SKM-1 (cell line): ENCODE data around the gene SLC44A2.
"Not testable (repeated sequence)": the region's sequence is repeated elsewhere in the genome, so short reads cannot be mapped to it uniquely, and the experiment has no call there.

Experiments used
- DNase-seq: peaks from one replicate; lab custom pipeline; 2025; ENCODE audit not compliant: unreplicated experiment; lab: John Stamatoyannopoulos, UW

Gene SLC44A2

DNA sequence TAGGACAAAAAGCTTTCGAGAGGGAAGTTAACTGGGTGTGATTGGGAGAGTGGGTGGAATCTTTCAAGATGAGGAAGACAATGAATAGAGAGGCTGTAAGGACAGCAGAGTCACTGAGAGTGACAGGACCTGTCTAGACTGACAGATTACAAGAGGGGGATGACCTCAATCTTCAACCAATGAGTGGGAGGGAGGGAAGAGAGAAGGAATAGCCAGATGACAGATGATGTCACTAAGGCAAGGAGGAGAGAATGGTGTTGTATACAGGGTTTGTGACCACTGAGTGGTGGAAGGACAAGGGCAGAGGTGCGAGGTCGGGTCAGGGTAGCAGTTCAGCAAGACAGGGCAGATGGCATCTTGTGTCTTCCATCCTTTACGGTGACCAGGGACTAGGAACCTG lies 23.0 kb downstream of the SLC44A2 start:
- no peak for DNase-seq

DNA sequence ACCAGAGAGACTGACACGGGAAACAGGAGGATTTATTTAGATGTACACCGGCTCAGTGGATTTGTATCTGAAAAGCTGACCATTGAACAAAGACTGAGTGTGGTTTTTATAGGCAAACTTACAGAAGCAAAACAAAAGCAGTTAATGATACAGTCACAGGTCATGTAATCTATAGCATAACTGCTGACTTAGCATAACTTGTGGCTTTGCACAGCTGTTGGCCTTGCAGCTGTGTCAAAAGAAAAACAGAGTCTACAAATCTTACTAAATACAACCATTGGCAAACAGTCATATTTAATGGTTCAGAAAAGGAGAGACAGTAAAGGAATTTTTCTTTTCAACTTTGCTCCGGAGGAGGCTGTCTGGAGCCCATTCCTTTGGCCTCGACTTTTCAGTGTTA lies 26.5 kb downstream of the SLC44A2 start:
- DNase-seq, result no peak

GRCh38 chr19:10653482-10653731 lies 28.1 kb downstream of the SLC44A2 start:
- DNase-seq, result no peak

DNA sequence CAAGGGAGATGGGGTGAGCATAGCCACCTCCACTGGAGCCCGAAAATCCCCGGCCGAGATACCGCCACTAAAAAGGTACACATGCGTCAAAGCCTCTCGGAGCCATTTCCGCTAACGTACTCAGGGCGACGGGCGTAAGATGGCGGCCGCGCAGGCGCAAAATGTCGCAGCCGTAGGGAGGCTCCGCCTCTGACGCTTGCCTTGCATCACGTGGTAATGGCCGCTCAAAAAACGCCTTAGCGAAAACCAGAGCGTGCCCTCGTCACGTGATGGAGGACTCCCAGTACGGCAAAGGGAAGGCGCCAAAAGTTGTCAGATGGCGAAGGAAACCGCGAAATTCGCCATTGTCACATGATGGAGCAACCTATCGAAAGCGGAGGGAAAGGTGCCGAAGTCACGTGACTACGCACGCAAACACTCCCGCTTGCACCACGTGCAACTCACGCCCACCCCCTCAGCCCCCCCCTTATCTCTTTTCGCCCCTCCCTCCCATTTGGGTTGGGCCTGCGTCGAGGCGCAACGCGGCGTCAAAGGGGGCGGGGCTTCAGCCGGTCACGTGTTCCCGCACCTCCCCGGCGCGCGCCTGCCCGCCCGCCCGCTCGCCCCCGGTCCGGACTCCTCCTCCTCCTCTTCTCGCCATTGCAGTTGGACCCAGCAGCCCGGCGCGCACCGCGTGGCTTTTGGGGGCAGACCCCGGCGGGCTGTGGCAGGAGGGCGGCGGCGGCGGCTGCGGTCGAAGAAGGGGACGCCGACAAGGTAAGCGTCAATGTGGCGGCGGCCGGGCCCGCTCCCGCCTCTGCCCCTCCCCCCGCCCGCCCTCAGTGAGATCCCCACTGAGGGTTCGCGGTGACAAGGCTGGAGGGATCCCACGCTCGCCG lies 28.6 kb downstream of the SLC44A2 start, which contains the start of gene ILF3:
Gene ILF3, plus strand, starts transcription at position 615 of the 878 bp plus-strand sequence. CDS start 16,260 bp downstream, outside the sequence.
- DNase-seq, result peak; percentile 99

- DNase-seq, result no peak
Observed at GRCh38 chr19:10654610-10655456, 29.5 kb downstream of the SLC44A2 start.

DNA sequence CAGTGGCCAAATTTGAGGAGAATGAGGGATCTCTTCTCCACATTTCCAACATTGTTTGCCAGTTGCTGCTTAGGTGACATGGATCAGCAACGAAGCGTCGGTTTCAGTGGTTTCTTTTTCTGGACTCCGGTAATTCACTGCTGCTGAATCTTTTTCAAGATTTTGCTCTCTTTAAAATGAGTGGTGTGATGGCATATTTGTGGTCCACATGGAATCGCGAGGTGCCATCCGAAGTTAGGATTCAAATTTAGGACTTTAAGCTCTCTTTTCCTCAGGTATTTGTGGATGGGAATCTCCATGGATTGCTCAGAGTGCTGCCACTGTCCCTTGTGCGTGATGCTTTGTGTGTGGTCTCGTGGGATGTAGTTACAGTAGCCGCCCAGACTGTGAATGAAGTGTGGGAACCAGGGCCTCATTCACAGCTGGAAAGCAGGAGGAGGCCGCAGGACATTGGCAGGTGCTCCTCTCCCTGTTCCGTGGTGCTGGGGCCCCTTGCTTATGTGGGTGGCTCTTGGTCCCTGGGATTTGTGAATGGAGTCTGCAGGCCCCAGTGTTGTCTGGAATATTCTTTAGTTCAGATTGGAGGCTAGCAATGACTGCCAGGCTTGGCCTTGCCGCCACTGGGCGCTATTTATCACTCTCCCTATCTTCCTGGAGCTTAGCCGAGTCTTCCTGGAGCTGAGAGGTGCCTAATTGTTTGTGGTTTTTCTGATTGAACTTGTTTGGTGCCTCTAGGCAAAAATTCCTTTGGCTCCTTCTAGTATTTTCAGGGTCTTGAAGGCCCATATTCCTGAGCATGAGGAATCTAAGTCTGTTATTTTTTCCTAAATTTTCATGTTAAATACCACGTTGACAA lies 30.3 kb downstream of the SLC44A2 start:
- no peak for DNase-seq

- no peak for DNase-seq
Observed at GRCh38 chr19:10660346-10660745, 35.0 kb downstream of the SLC44A2 start.

DNA sequence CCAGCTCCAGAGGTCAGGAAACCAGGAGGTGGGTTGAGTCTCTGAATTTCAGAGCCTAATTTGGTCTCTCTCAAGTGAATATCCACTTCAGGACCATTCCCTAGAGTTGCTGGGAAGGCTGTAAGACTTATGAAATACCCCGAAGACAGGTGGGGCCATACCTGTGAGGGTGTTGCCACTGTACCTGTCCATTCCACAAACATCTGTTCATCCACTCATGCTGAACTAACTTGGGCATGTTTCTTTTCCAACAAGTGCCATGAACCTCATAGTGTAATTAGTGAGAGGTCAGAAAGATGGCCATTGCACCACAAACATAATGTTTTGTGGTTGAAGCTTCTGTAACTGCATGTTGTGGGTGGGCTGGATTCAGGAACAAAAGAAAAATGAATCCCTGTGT lies 36.6 kb downstream of the SLC44A2 start:
- DNase-seq, result no peak

GRCh38 chr19:10662384-10663251 lies 37.3 kb downstream of the SLC44A2 start:
- DNase-seq, result no peak

GRCh38 chr19:10663252-10663563 lies 37.9 kb downstream of the SLC44A2 start:
- DNase-seq, result not testable (repeated sequence)

DNA sequence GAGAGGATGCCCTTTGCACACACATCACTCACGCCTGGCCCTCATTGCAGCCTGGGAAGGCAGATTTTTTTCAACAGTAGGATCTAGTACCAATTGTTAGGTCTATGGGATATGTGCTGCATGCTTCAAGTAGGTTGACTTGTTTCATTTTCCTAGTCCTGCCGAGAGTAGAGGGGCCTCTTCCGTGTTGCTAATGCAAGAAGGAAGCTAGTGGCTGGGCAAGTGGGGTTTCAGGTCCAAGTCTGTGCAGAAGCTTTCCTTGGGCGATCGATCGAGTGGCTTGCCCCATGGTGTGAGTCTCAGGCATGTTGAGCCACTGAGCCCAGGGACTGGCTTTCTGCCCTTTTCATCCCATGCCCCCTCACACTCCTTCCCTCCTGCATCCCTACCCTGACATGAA lies 42.5 kb downstream of the SLC44A2 start:
- DNase-seq, result no peak

DNA sequence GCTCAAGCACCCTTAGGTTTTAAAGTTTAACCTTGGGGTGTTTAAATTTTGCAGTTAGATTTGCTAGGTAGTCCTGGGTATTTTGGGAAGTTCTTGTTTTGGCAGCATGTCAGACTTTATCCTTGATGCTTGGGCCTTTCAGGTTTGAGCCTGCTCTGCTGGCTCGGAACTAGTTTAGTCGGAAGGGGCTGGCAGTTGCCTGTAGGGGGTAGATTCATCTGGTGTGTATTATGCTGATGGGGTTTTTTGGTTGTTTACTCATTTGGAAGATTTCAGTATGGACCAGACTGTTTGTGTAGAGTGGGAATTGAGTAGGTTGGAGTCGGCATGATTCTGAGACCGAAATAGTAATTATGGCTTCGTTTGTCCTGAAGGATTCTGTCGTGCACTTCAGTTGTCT lies 43.9 kb downstream of the SLC44A2 start:
- DNase-seq, result no peak

GRCh38 chr19:10670182-10670581 lies 44.8 kb downstream of the SLC44A2 start:
- DNase-seq, result no peak

DNA sequence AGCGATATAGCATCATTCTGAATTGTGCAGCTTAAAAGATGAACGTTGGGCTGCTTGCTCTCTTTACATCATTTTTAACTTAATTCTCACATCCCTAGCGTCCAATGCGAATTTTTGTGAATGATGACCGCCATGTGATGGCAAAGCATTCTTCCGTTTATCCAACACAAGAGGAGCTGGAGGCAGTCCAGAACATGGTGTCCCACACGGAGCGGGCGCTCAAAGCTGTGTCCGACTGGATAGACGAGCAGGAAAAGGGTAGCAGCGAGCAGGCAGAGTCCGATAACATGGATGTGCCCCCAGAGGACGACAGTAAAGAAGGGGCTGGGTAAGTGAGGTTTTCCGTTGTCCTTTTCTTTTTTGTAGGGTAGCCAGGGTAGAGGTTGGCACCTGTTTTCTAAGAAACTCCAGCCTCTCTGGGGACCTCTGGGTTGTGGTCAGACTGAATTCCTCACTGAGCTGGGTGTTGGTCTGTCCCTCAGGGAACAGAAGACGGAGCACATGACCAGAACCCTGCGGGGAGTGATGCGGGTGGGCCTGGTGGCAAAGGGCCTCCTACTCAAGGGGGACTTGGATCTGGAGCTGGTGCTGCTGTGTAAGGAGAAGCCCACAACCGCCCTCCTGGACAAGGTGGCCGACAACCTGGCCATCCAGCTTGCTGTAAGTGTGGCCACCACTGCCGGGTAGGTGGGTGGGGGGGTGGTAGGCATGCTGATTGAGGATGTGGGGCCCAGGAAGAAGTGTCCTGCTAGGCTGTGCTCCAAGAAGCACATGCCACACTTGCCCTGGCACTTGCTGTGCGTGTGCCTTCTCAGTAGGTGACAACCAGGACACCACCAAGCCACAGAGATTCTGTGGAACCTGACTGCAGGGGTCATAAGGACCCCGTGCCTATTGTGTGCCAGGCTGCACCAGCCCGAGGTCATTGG lies 45.8 kb downstream of the SLC44A2 start:
- DNase-seq, result no peak

- not testable (repeated sequence) for DNase-seq
Observed at GRCh38 chr19:10671922-10672321, 46.6 kb downstream of the SLC44A2 start.

DNA sequence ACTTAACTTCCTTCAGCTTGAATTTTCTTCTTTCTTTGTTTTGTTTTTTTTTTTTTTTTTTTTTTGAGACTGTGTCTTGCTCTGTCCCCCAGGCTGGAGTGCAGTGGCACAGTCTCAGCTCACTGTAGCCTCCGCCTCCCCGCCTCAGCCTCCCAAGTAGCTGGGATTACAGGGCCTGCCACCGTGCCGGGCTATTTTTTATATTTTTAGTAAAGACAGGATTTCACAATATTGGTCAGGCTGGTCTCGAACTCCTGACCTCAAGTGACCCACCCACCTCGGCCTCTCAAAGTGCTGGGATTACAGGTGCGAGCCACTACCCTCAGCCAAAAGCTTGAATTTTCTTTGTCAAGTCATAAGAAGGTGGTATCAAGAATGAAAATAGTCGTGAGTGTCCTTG lies 49.9 kb downstream of the SLC44A2 start:
- not testable (repeated sequence) for DNase-seq

GRCh38 chr19:10677751-10678150 lies 52.4 kb downstream of the SLC44A2 start:
- no peak for DNase-seq

DNA sequence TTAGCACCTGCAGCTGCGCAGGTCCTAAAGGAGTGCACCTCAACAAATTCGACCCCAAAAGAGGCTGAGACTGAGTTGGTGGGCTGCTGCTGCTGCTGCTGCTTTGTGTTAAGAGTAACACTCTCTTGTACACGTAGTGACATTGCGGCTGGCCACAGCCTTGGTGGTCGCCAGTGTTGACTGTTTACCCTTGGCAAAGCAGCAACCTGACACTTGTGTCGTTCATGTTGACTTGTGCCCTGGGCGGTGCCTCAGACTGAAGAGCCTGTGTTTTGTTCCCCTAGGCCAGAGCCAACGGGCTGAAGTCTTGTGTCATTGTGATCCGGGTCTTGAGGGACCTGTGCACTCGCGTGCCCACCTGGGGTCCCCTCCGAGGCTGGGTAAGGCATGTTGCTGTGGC lies 53.5 kb downstream of the SLC44A2 start:
- DNase-seq, result no peak

- no peak for DNase-seq
Observed at GRCh38 chr19:10679743-10680142, 54.4 kb downstream of the SLC44A2 start.
